GM21825 (cell line): ENCODE results near the gene MTHFD1L.

Source experiments
- ATAC-seq: cut with Tn5 transposase; IDR thresholded peaks from one replicate; pipeline ENCODE4 v1.9.1; 2021; ENCODE audit warnings: mild to moderate bottlenecking, moderate library complexity; ENCODE audit not compliant: unreplicated experiment

The MTHFD1L gene

DNA sequence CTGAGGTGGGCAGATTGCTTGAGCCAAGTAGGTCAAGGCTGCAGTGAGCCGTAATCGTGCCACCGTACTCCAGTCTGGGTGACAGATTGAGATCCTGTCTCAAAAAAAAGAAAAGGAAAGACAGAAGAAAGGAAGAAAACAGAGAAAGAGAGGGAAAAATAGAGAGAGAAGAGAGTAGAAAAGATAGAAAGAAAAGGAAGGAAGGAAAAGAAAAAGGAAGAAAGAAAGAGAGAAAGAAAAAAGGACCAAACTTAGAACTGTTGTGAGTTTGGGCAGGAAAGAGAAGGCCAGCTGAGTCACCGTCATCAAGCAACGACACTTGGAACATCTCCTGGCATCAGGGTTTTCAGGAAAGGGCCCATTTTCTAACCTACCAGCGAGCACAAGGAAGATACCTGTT, 278.3 kb downstream of the MTHFD1L start:
- ATAC-seq: no peak

DNA sequence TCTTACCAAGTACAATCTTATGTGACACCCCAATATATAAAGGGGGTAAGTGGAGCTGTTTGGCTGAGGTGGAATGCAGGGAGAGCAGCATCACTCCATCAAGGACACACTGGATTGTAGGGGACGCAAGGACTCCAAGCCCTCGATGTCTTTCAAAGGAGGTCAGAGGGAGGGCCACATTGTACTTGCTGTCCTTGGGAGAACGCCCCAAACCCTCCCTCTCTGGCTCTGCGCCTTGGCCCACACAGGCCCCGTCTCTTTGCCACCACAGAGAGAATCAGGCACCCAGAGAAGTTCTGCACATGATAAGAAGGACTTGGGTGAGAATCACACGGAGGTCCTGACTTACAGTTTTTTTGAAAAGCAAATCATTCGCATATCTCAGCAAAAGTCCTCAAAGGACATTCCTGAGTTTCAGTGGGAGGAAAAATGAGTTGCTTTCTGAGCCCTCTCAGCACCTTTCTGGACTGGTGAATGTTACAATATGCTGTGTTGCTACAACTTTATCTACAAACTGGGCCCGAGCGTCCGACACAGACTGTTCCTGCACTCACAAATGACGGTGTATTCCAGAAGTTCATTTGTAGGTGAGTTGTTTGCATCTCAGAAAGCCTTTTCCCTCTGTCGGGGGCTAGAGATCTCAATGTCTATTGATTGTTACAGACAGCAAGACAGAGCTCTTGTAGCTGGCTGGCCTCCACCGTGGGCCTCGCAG, 281.8 kb downstream of the MTHFD1L start:
- ATAC-seq: no peak

GRCh38 chr6:151148111-151148510, 282.6 kb downstream of the MTHFD1L start:
- ATAC-seq: no peak

- no peak for ATAC-seq
These were observed 284.3 kb downstream of the MTHFD1L start for GRCh38 chr6:151149793-151150192.
